ENCODE results near the gene TMEM63B. TPM values are rescaled to one million over a fixed set of nuclear protein-coding genes. Genes with fewer than 3 reads are reported as not detected.
A peak's percentile ranks its signal among the peaks of the same experiment; 100 is the strongest.
"Not testable (repeated sequence)": the region's sequence is repeated elsewhere in the genome, so short reads cannot be mapped to it uniquely, and the experiment has no call there.

The TMEM63B gene
- total and polyA plus RNA-seq, 4 donors, result 6.1 to 23.5 (median 15.5) TPM

DNA sequence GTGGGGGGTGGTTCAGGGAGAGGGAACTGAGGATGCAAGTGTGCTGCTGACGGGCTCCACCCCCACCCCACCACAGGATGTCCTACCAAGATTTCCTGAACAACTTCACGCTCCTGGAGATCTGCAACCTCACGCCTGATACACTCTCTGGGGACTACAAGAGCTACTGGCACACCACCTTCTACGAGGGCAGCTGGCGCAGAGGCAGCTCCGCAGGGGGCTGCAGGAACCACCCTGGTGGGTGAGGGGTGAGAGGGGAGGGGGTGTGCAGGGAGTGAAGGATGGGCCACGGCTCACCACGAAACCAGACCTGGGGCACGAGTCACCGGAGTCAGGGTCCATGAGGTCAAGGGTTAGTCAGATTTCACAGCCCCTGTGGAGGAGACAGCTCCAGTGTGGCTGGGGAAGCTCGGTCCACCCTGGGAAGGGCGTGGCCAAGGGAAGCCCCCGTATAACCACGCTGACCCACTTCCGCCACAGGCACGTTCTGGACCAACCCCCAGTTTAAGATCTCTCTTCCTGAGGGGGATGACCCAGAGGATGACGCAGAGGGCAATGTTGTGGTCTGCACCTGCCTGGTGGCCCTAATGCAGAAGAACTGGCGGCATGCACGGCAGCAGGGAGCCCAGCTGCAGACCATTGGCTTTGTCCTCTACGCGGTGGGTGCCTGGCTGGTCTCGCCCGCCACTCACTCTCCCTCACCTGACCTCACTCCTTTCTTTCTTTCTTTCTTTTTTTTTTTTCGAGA is 49.6 kb downstream of the TMEM63B start:
- Histone ChIP-seq H3K4me3 (ENCODE audit: low read length in 2 of 2) (no peak overlapping the region), H3K27ac (ENCODE audit: low read depth in 1 of 2, low read length in 2 of 2) (no peak overlapping the region), H3K9me3 (ENCODE audit: control insufficient read depth, low read length) (no peaks in the 10 kb centered on the region), H3K27me3 (ENCODE audit: control insufficient read depth in 1 of 2, insufficient read depth in 2 of 2, low read length in 1 of 2) (no peaks in the 10 kb centered on the region), H3K36me3 (ENCODE audit: control insufficient read depth in 1 of 2, insufficient read depth in 2 of 2, low read length in 1 of 2) (no peaks in the 10 kb centered on the region), H3K4me1 (ENCODE audit: control insufficient read depth in 1 of 2, insufficient read depth in 2 of 2, low read length in 2 of 2) (no peaks in the 10 kb centered on the region)
- intact Hi-C loops (cut with DNase I), result loop anchor here (5.0 to 10.0 kb wide), 2 partner anchors 40 to 158 kb away; partner anchors contain the start of gene MYMX (in 1 of the 2)
- no peak for DNase-seq
- WGBS, 2 donors, result 85 to 87% methylated on average over 24 of the region's 24 CpGs
- no peak for ATAC-seq (ENCODE audit: low FRiP score)

DNA sequence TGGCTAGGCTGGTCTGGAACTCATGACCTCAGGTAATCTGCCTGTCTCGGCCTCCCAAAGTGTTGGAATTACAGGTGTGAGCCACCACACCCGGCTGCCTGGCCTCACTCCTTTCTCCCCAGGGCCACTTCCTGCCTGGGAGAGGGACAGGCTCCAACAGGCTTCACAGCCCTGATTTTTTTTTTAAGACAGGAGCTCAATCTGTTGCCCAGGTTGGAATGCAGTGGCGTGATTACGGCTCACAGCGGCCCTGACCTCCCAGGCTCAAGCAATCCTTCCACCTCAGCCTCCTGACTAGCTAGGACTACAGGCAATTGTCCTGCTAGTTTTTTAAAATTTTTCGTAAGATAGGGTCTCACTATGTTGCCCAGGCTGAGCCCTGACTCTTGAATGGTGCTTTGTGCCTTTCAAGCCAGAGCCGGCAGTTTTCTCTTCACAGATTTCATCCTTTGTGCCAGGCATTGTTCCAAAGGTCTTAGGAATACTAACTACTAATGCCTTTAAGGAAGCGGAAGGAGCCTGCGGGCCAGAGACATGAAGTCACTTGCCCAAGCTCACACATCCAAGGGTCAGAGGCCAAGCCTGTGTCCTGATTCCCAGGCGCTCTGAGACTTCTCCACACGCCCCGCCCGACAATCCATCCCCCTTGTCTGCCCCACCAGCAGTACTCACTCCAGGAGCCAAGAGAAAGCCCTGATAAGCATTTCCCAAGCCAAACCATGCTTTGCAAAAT is 50.5 kb downstream of the TMEM63B start:
- Histone ChIP-seq H3K9me3 (ENCODE audit: control insufficient read depth, low read length) (no peaks in the 10 kb centered on the region), H3K27me3 (ENCODE audit: control insufficient read depth in 1 of 2, insufficient read depth in 2 of 2, low read length in 1 of 2) (no peaks in the 10 kb centered on the region), H3K36me3 (ENCODE audit: control insufficient read depth in 1 of 2, insufficient read depth in 2 of 2, low read length in 1 of 2) (no peaks in the 10 kb centered on the region), H3K4me3 (ENCODE audit: low read length in 2 of 2) (no peak overlapping the region), H3K4me1 (ENCODE audit: control insufficient read depth in 1 of 2, insufficient read depth in 2 of 2, low read length in 2 of 2) (no peaks in the 10 kb centered on the region), H3K27ac (ENCODE audit: low read depth in 1 of 2, low read length in 2 of 2) (peak overlapping the region in 1 of 2 donors; percentile 60)
- WGBS, 2 donors, result 41 to 42% methylated on average over 13 of the region's 13 CpGs
- DNase-seq, result peak; percentile 91
- ATAC-seq (ENCODE audit: low FRiP score), result peak; percentile 84
- intact Hi-C loops (cut with DNase I), result loop anchor here (5.0 to 10.0 kb wide), 2 partner anchors 39 to 157 kb away; partner anchors contain the start of gene MYMX (in 1 of the 2)

DNA sequence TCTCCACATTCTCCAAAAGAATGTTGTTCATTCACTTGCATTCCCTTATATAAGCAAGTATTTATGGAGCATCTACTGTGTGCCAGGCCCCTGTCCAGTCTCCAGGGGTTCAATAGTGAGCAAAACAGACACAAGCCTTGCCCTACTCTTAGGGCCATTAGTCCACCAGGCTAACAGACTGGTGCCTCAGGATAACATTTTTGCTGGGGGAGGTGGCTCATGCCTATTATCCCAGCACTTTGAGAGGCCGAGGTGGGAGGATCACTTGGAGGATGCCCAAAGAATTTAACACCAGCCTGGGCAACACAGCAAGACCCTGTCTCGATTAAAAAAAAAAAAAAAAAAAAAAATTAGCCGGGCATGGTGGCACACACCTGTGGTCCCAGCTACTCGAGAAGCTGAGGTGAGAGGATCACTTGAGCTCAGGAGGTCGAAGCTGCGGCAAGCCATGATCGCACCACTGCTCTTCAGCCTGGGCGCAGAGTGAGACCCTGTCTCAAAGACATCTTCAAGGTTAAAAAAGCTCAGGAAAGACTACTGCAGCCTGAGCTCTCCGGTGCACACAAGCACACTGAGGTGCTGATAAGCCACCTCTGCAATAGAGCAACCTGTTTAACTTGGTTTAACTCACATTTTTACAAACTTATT is 51.2 kb downstream of the TMEM63B start:
- Histone ChIP-seq H3K4me1 (ENCODE audit: control insufficient read depth in 1 of 2, insufficient read depth in 2 of 2, low read length in 2 of 2) (no peaks in the 10 kb centered on the region), H3K36me3 (ENCODE audit: control insufficient read depth in 1 of 2, insufficient read depth in 2 of 2, low read length in 1 of 2) (no peaks in the 10 kb centered on the region), H3K27ac (ENCODE audit: low read depth in 1 of 2, low read length in 2 of 2) (no peak overlapping the region), H3K27me3 (ENCODE audit: control insufficient read depth in 1 of 2, insufficient read depth in 2 of 2, low read length in 1 of 2) (no peaks in the 10 kb centered on the region), H3K4me3 (ENCODE audit: low read length in 2 of 2) (no peak overlapping the region), H3K9me3 (ENCODE audit: control insufficient read depth, low read length) (no peaks in the 10 kb centered on the region)
- WGBS, 2 donors, result 69 to 72% methylated on average over 9 of the region's 9 CpGs
- intact Hi-C loops (cut with DNase I), result loop anchor here (5.0 to 10.0 kb wide), 2 partner anchors 39 to 156 kb away; partner anchors contain the start of gene MYMX (in 1 of the 2)
- no peak for ATAC-seq (ENCODE audit: low FRiP score)
- DNase-seq, result no peak

DNA sequence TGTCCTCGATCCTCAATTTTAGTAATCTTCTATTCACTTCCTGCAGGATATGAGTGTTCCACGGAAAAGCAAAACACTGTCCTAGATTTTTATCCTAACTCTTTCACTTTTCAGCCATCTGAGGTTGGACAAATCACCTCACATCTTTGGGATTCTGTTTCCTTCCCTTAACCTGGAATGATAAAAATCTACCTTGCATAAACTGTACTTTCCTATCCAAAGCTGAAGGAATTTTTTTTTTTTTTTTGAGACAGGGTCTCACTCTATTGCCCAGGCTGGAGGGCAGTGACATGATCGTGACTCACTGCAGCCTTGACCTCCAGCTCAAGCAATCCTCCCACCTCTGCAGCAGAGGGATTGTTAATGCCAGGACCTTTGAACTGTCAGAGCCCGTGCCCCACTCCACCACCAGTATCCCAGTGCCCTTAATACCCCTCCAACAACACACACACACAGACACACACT is 51.8 kb downstream of the TMEM63B start:
- Histone ChIP-seq H3K4me3 (ENCODE audit: low read length in 2 of 2) (no peak overlapping the region), H3K4me1 (ENCODE audit: control insufficient read depth in 1 of 2, insufficient read depth in 2 of 2, low read length in 2 of 2) (no peaks in the 10 kb centered on the region), H3K36me3 (ENCODE audit: control insufficient read depth in 1 of 2, insufficient read depth in 2 of 2, low read length in 1 of 2) (no peaks in the 10 kb centered on the region), H3K27ac (ENCODE audit: low read depth in 1 of 2, low read length in 2 of 2) (no peak overlapping the region), H3K9me3 (ENCODE audit: control insufficient read depth, low read length) (no peaks in the 10 kb centered on the region), H3K27me3 (ENCODE audit: control insufficient read depth in 1 of 2, insufficient read depth in 2 of 2, low read length in 1 of 2) (no peaks in the 10 kb centered on the region)
- intact Hi-C loops (cut with DNase I), result loop anchor here (5.0 to 10.0 kb wide), 2 partner anchors 38 to 156 kb away; partner anchors contain the start of gene MYMX (in 1 of the 2)
- no peak for DNase-seq
- 41 to 43% methylated on average over 4 of the region's 4 CpGs for WGBS, 2 donors
- ATAC-seq (ENCODE audit: low FRiP score), result no peak

DNA sequence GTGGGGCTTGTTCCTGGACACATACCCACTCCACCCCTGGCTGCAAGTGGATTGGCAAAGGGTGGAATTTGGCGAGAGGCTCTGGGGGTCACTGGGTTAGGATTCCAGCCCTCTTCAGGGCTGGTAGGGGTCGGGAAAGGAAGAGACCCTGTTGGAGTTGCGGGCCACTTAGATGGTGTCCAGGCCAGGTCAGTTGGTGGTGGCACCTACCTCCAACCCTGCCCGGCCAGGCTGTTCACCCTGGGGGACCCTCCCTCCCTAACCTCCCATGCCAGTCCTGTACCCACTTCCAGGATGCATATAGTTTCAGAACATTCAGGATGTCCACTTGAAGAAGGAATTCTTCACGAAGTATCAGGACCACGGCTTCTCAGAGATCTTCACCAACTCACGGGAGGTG is 52.3 kb downstream of the TMEM63B start:
- no peak for ATAC-seq (ENCODE audit: low FRiP score)
- whole genome bisulfite sequencing, 2 donors, result 95 to 97% methylated on average over 7 of the region's 7 CpGs
- Histone ChIP-seq H3K4me3 (ENCODE audit: low read length in 2 of 2) (no peak overlapping the region), H3K27ac (ENCODE audit: low read depth in 1 of 2, low read length in 2 of 2) (no peak overlapping the region), H3K27me3 (ENCODE audit: control insufficient read depth in 1 of 2, insufficient read depth in 2 of 2, low read length in 1 of 2) (no peaks in the 10 kb centered on the region), H3K36me3 (ENCODE audit: control insufficient read depth in 1 of 2, insufficient read depth in 2 of 2, low read length in 1 of 2) (no peaks in the 10 kb centered on the region), H3K9me3 (ENCODE audit: control insufficient read depth, low read length) (no peaks in the 10 kb centered on the region), H3K4me1 (ENCODE audit: control insufficient read depth in 1 of 2, insufficient read depth in 2 of 2, low read length in 2 of 2) (no peaks in the 10 kb centered on the region)
- no peak for DNase-seq
- intact Hi-C loops (cut with DNase I), result loop anchor here (5.0 to 10.0 kb wide), 2 partner anchors 38 to 155 kb away; partner anchors contain the start of gene MYMX (in 1 of the 2)

DNA sequence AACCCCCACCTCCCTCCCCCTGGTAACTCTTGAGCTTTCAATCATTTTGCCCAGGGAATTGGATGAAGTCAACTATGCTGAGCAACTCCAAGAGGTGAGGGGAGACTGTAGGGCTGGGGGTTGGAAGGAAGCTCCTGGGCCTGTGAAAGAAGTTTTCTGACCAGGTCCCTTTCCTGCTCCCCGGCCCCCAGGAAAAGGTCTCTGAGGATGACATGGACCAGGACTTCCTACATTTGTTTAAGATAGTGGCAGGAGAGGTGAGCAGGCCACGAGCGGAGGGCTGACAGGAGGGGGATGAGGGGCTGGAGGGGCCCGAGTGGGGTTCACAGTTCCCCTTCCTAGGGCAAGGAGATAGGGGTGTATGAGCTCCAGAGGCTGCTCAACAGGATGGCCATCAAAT is 53.1 kb downstream of the TMEM63B start:
- Histone ChIP-seq H3K36me3 (ENCODE audit: control insufficient read depth in 1 of 2, insufficient read depth in 2 of 2, low read length in 1 of 2) (no peaks in the 10 kb centered on the region), H3K9me3 (ENCODE audit: control insufficient read depth, low read length) (no peaks in the 10 kb centered on the region), H3K27ac (ENCODE audit: low read depth in 1 of 2, low read length in 2 of 2) (no peak overlapping the region), H3K27me3 (ENCODE audit: control insufficient read depth in 1 of 2, insufficient read depth in 2 of 2, low read length in 1 of 2) (no peaks in the 10 kb centered on the region), H3K4me1 (ENCODE audit: control insufficient read depth in 1 of 2, insufficient read depth in 2 of 2, low read length in 2 of 2) (no peaks in the 10 kb centered on the region), H3K4me3 (ENCODE audit: low read length in 2 of 2) (no peak overlapping the region)
- DNase-seq (peak in 1 of 2 donors; percentile 56), ATAC-seq (ENCODE audit: low FRiP score) (no peak)
- intact Hi-C loops (cut with DNase I), result no loop called here
- 95 to 97% methylated on average over 4 of the region's 4 CpGs for WGBS, 2 donors

DNA sequence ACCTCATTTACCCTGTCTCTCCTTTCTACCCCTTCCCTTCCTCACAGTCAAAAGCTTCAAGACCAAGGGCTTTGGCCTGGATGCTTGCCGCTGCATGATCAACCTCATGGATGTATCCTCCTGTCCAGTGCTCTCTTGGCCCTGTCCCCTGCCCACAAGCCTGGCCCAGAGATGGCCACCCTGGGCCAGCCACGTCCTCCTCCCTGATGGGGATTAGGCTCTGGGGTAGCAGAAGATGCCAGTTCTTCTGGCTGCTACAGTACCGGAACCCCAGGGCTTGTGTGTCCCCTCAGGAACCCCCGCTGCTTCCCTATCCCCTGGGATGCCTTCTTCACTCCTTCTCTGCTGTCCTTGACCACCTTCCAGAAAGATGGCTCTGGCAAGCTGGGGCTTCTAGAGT is 53.5 kb downstream of the TMEM63B start:
- WGBS, 2 donors, result 94 to 96% methylated on average over 4 of the region's 4 CpGs
- intact Hi-C loops (cut with DNase I), result no loop called here
- Histone ChIP-seq H3K4me1 (ENCODE audit: control insufficient read depth in 1 of 2, insufficient read depth in 2 of 2, low read length in 2 of 2) (no peaks in the 10 kb centered on the region), H3K4me3 (ENCODE audit: low read length in 2 of 2) (no peak overlapping the region), H3K9me3 (ENCODE audit: control insufficient read depth, low read length) (no peaks in the 10 kb centered on the region), H3K27me3 (ENCODE audit: control insufficient read depth in 1 of 2, insufficient read depth in 2 of 2, low read length in 1 of 2) (no peaks in the 10 kb centered on the region), H3K27ac (ENCODE audit: low read depth in 1 of 2, low read length in 2 of 2) (no peak overlapping the region), H3K36me3 (ENCODE audit: control insufficient read depth in 1 of 2, insufficient read depth in 2 of 2, low read length in 1 of 2) (no peaks in the 10 kb centered on the region)
- peak in 1 of 2 donors; percentile 41 for DNase-seq
- ATAC-seq (ENCODE audit: low FRiP score), result no peak

DNA sequence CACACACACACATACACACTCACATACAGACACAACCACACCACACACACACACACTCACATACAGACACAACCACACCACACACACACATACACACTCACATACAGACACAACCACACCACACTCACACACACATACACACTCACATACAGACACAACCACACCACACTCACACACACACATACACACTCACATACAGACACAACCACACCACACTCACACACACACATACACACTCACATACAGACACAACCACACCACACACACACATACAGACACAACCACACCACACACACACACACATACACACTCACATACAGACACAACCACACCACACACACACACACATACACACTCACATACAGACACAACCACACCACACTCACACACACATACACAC is 54.4 kb downstream of the TMEM63B start:
- DNase-seq; H3K36me3 ChIP-seq (ENCODE audit: control insufficient read depth in 1 of 2, insufficient read depth in 2 of 2, low read length in 1 of 2); H3K9me3 ChIP-seq (ENCODE audit: control insufficient read depth, low read length); intact Hi-C loops (cut with DNase I); ATAC-seq (ENCODE audit: low FRiP score); H3K4me1 ChIP-seq (ENCODE audit: control insufficient read depth in 1 of 2, insufficient read depth in 2 of 2, low read length in 2 of 2); H3K4me3 ChIP-seq (ENCODE audit: low read length in 2 of 2); H3K27me3 ChIP-seq (ENCODE audit: control insufficient read depth in 1 of 2, insufficient read depth in 2 of 2, low read length in 1 of 2); H3K27ac ChIP-seq (ENCODE audit: low read depth in 1 of 2, low read length in 2 of 2): not testable (repeated sequence)

All from aorta (tissue), 5 donors.